IPS DF 4.7 (cell line): ENCODE measurements around the gene SOS1.

Experiments used
- DNase-seq: peaks from one replicate; pipeline ENCODE4 v3.0.0-alpha.2; 2013; ENCODE audit warnings: low spot score; ENCODE audit errors: extremely low read depth

SOS1 gene

GRCh38 chr2:38934742-38935141, 186.1 kb downstream of the SOS1 start:
- DNase-seq, result no peak

GRCh38 chr2:38933653-38934052, 187.2 kb downstream of the SOS1 start:
- no peak for DNase-seq

GRCh38 chr2:38932586-38932985, 188.3 kb downstream of the SOS1 start:
- DNase-seq, result no peak
